GM08714 (cell line): ENCODE results near the gene GPD2.
"Not testable (repeated sequence)": the region's sequence is repeated elsewhere in the genome, so short reads cannot be mapped to it uniquely, and the experiment has no call there.

Experiments used
- H3K4me3 ChIP-seq: fragments of 200-500 bp; sonication (Bioruptor generic); 2 replicates; pipeline ENCODE4 v1.5.1; 2014; ENCODE audit warnings: mild to moderate bottlenecking, low read length, inconsistent platforms
- ZNF274 ChIP-seq: IDR thresholded peaks from 2 replicates; pipeline ENCODE4 v1.6.1; 2012; ENCODE audit warnings: mild to moderate bottlenecking, low read depth, low read length

Gene GPD2

GRCh38 chr2:156592809-156593593 is 156.8 kb downstream of the GPD2 start:
- no peak for TF ChIP-seq ZNF274
- no peak overlapping the region for H3K4me3 ChIP-seq

GRCh38 chr2:156593594-156593921 is 157.4 kb downstream of the GPD2 start:
- TF ChIP-seq ZNF274: no peak
- H3K4me3 ChIP-seq: no peak overlapping the region

GRCh38 chr2:156598563-156598962 is 162.4 kb downstream of the GPD2 start:
- TF ChIP-seq ZNF274: no peak
- no peak overlapping the region for H3K4me3 ChIP-seq

- TF ChIP-seq ZNF274: no peak
- H3K4me3 ChIP-seq: no peak overlapping the region
These were observed 164.0 kb downstream of the GPD2 start for GRCh38 chr2:156600196-156600595.

GRCh38 chr2:156601855-156602551 is 165.8 kb downstream of the GPD2 start:
- no peak overlapping the region for H3K4me3 ChIP-seq

GRCh38 chr2:156602552-156602933 is 166.4 kb downstream of the GPD2 start:
- H3K4me3 ChIP-seq: no peak overlapping the region
- no peak for TF ChIP-seq ZNF274

More at GRCh38 chr2:156601855-156602551, 165.8 kb downstream of the GPD2 start:
- TF ChIP-seq ZNF274: no peak

- no peak overlapping the region for H3K4me3 ChIP-seq
- TF ChIP-seq ZNF274: no peak
These were observed 179.7 kb downstream of the GPD2 start for GRCh38 chr2:156615836-156616322.

GRCh38 chr2:156618071-156618470 is 181.9 kb downstream of the GPD2 start:
- not testable (repeated sequence) for H3K4me3 ChIP-seq

- no peak overlapping the region for H3K4me3 ChIP-seq
- TF ChIP-seq ZNF274: no peak
These were observed 182.9 kb downstream of the GPD2 start for GRCh38 chr2:156619021-156619539.

GRCh38 chr2:156622491-156622890 is 186.3 kb downstream of the GPD2 start:
- H3K4me3 ChIP-seq: no peak overlapping the region
- no peak for TF ChIP-seq ZNF274

GRCh38 chr2:156625360-156626170 is 189.4 kb downstream of the GPD2 start:
- no peak for TF ChIP-seq ZNF274

GRCh38 chr2:156626931-156627330 is 190.8 kb downstream of the GPD2 start:
- no peak overlapping the region for H3K4me3 ChIP-seq
- no peak for TF ChIP-seq ZNF274

More at GRCh38 chr2:156625360-156626170, 189.4 kb downstream of the GPD2 start:
- no peak overlapping the region for H3K4me3 ChIP-seq

- TF ChIP-seq ZNF274: no peak
- H3K4me3 ChIP-seq: no peak overlapping the region
These were observed 194.6 kb downstream of the GPD2 start for GRCh38 chr2:156630579-156631337.

GRCh38 chr2:156635646-156636045 is 199.5 kb downstream of the GPD2 start:
- no peak overlapping the region for H3K4me3 ChIP-seq
- no peak for TF ChIP-seq ZNF274
